ENCODE results near the gene CERKL.

Gene CERKL

DNA sequence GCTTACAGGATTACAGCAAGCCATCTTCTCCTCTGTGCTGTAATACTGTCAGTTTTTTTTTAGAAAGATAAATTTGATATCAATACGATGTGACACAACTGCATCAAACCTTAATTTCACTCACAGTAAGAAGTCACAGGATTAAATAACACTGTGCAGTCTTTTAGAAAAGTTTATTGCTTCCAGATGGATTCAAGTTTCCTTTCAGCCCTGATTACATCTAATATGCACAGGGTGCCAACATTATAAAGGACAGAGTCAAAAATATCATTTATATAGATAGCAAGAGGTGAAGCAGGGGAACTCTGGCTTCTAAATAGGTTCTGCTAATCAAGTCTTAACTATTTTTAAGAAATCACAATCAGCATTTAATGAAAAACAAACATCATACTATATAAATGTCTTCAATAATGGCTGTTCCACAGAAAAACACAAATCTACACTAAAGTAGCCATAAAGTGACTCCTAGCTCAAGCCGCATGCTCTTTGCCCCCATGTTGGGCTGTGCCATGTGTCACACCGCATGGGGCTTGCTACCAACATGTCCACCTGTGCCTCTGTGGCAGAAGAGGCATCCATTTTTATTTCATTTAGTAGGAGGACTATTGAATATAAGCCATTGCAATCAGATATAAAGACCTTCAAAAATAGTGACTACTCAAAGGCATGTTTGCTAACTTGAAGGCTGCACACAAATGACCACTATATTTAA is 35.0 kb downstream of the CERKL start:
- H3K4me3 ChIP-seq (ENCODE audit: low read length in 2 of 2) = no peak overlapping the region
- no peak overlapping the region for H2BK120ac ChIP-seq (ENCODE audit: low read depth, low read length)
- no CpG with 5 or more reads among the region's 3 CpGs for WGBS, 2 donors (ENCODE audit: extremely low coverage in 2 of 2, insufficient read length in 2 of 2, insufficient replicate concordance in 1 of 2)
- no peak overlapping the region for H2BK12ac ChIP-seq (ENCODE audit: low read length)
- H3K27ac ChIP-seq (replicated peaks; ENCODE audit: low read length) = no peak overlapping the region
- no peak overlapping the region for H3K14ac ChIP-seq (ENCODE audit: low read length)
- DNase-seq (ENCODE audit: low spot score) = no peak
- H2AK5ac ChIP-seq (ENCODE audit: low read depth, low read length) = no peak overlapping the region
- H4K91ac ChIP-seq (ENCODE audit: low read depth, low read length, poor library complexity) = no peak overlapping the region
- no peaks in the 10 kb centered on the region for H3K79me1 ChIP-seq (ENCODE audit: low read depth, low read length)
- no peak overlapping the region for H3K18ac ChIP-seq (ENCODE audit: low read length)
- no peak overlapping the region for H3K9ac ChIP-seq (ENCODE audit: low read depth, low read length, poor library complexity)
- no peak overlapping the region for H3K23ac ChIP-seq (ENCODE audit: low read depth, low read length, poor library complexity)
- no peak overlapping the region for H3K4me2 ChIP-seq (ENCODE audit: insufficient read depth, low read length, poor library complexity, severe bottlenecking)
- H3K9me3 ChIP-seq (replicated peaks in 1 of 2; ENCODE audit: control insufficient read depth in 2 of 2, insufficient read depth in 1 of 2, low read depth in 1 of 2, low read length in 2 of 2) = no peaks in the 10 kb centered on the region
- H2BK5ac ChIP-seq (ENCODE audit: low read length) = no peak overlapping the region
- H3K27me3 ChIP-seq (ENCODE audit: control insufficient read depth in 3 of 3, insufficient read depth in 3 of 3, low read depth in 1 of 3, low read length in 3 of 3) = peaks cover 0 to 11% (median 0%) of the 10 kb centered on the region in 3 experiments
- H3K36me3 ChIP-seq (replicated peaks in 1 of 2; ENCODE audit: control insufficient read depth in 2 of 2, insufficient read depth in 2 of 2, low read length in 2 of 2) = no peaks in the 10 kb centered on the region
- no peak overlapping the region for H4K8ac ChIP-seq (ENCODE audit: low read depth, low read length)
- no peak overlapping the region for H2AFZ ChIP-seq (ENCODE audit: low read length)
- no peak overlapping the region for H2BK15ac ChIP-seq (ENCODE audit: low read length)
- no peak overlapping the region for H3K4ac ChIP-seq (ENCODE audit: low read length)
- H3K4me1 ChIP-seq (ENCODE audit: control insufficient read depth in 2 of 2, insufficient read depth in 1 of 2, low read depth in 1 of 2, low read length in 2 of 2) = no peaks in the 10 kb centered on the region

- Histone ChIP-seq H4K8ac (ENCODE audit: low read depth, low read length) (no peak overlapping the region), H2AFZ (ENCODE audit: low read length) (no peak overlapping the region), H3K27me3 (ENCODE audit: control insufficient read depth in 3 of 3, insufficient read depth in 3 of 3, low read depth in 1 of 3, low read length in 3 of 3) (peaks cover 0 to 12% (median 0%) of the 10 kb centered on the region in 3 experiments), H3K4me1 (ENCODE audit: control insufficient read depth in 2 of 2, insufficient read depth in 1 of 2, low read depth in 1 of 2, low read length in 2 of 2) (no peaks in the 10 kb centered on the region), H3K79me1 (ENCODE audit: low read depth, low read length) (no peaks in the 10 kb centered on the region), H3K14ac (ENCODE audit: low read length) (no peak overlapping the region), H3K4ac (ENCODE audit: low read length) (no peak overlapping the region), H2BK12ac (ENCODE audit: low read length) (no peak overlapping the region), H3K9ac (ENCODE audit: low read depth, low read length, poor library complexity) (no peak overlapping the region), H3K4me2 (ENCODE audit: insufficient read depth, low read length, poor library complexity, severe bottlenecking) (no peak overlapping the region), H3K4me3 (ENCODE audit: low read length in 2 of 2) (no peak overlapping the region), H2BK5ac (ENCODE audit: low read length) (no peak overlapping the region), H2BK15ac (ENCODE audit: low read length) (no peak overlapping the region), H3K36me3 (replicated peaks in 1 of 2; ENCODE audit: control insufficient read depth in 2 of 2, insufficient read depth in 2 of 2, low read length in 2 of 2) (no peaks in the 10 kb centered on the region), H2AK5ac (ENCODE audit: low read depth, low read length) (no peak overlapping the region), H3K9me3 (replicated peaks in 1 of 2; ENCODE audit: control insufficient read depth in 2 of 2, insufficient read depth in 1 of 2, low read depth in 1 of 2, low read length in 2 of 2) (no peaks in the 10 kb centered on the region), H3K18ac (ENCODE audit: low read length) (no peak overlapping the region), H4K91ac (ENCODE audit: low read depth, low read length, poor library complexity) (no peak overlapping the region), H3K27ac (replicated peaks; ENCODE audit: low read length) (no peak overlapping the region), H3K23ac (ENCODE audit: low read depth, low read length, poor library complexity) (no peak overlapping the region), H2BK120ac (ENCODE audit: low read depth, low read length) (no peak overlapping the region)
- WGBS, 2 donors (ENCODE audit: extremely low coverage in 2 of 2, insufficient read length in 2 of 2, insufficient replicate concordance in 1 of 2) = no CpG with 5 or more reads among the region's 2 CpGs
- DNase-seq (ENCODE audit: low spot score) = no peak
Observed at GRCh38 chr2:181619516-181619915, 37.4 kb downstream of the CERKL start.

- Histone ChIP-seq H2BK120ac (ENCODE audit: low read depth, low read length) (no peak overlapping the region), H3K36me3 (replicated peaks in 1 of 2; ENCODE audit: control insufficient read depth in 2 of 2, insufficient read depth in 2 of 2, low read length in 2 of 2) (no peaks in the 10 kb centered on the region), H3K4me3 (ENCODE audit: low read length in 2 of 2) (no peak overlapping the region), H2BK12ac (ENCODE audit: low read length) (no peak overlapping the region), H3K9ac (ENCODE audit: low read depth, low read length, poor library complexity) (no peak overlapping the region), H3K4ac (ENCODE audit: low read length) (no peak overlapping the region), H3K9me3 (replicated peaks in 1 of 2; ENCODE audit: control insufficient read depth in 2 of 2, insufficient read depth in 1 of 2, low read depth in 1 of 2, low read length in 2 of 2) (no peaks in the 10 kb centered on the region), H2BK5ac (ENCODE audit: low read length) (no peak overlapping the region), H3K23ac (ENCODE audit: low read depth, low read length, poor library complexity) (no peak overlapping the region), H2BK15ac (ENCODE audit: low read length) (no peak overlapping the region), H3K4me2 (ENCODE audit: insufficient read depth, low read length, poor library complexity, severe bottlenecking) (no peak overlapping the region), H3K4me1 (ENCODE audit: control insufficient read depth in 2 of 2, insufficient read depth in 1 of 2, low read depth in 1 of 2, low read length in 2 of 2) (no peaks in the 10 kb centered on the region), H3K27me3 (ENCODE audit: control insufficient read depth in 3 of 3, insufficient read depth in 3 of 3, low read depth in 1 of 3, low read length in 3 of 3) (peaks cover 0 to 8% (median 0%) of the 10 kb centered on the region in 3 experiments), H4K8ac (ENCODE audit: low read depth, low read length) (no peak overlapping the region), H3K14ac (ENCODE audit: low read length) (no peak overlapping the region), H2AK5ac (ENCODE audit: low read depth, low read length) (no peak overlapping the region), H4K91ac (ENCODE audit: low read depth, low read length, poor library complexity) (no peak overlapping the region), H2AFZ (ENCODE audit: low read length) (no peak overlapping the region), H3K18ac (ENCODE audit: low read length) (no peak overlapping the region), H3K27ac (replicated peaks; ENCODE audit: low read length) (no peak overlapping the region), H3K79me1 (ENCODE audit: low read depth, low read length) (no peaks in the 10 kb centered on the region)
- no CpG with 5 or more reads among the region's 1 CpG for WGBS, 2 donors (ENCODE audit: extremely low coverage in 2 of 2, insufficient read length in 2 of 2, insufficient replicate concordance in 1 of 2)
- no peak for DNase-seq (ENCODE audit: low spot score)
Observed at GRCh38 chr2:181616715-181617114, 40.2 kb downstream of the CERKL start.

DNA sequence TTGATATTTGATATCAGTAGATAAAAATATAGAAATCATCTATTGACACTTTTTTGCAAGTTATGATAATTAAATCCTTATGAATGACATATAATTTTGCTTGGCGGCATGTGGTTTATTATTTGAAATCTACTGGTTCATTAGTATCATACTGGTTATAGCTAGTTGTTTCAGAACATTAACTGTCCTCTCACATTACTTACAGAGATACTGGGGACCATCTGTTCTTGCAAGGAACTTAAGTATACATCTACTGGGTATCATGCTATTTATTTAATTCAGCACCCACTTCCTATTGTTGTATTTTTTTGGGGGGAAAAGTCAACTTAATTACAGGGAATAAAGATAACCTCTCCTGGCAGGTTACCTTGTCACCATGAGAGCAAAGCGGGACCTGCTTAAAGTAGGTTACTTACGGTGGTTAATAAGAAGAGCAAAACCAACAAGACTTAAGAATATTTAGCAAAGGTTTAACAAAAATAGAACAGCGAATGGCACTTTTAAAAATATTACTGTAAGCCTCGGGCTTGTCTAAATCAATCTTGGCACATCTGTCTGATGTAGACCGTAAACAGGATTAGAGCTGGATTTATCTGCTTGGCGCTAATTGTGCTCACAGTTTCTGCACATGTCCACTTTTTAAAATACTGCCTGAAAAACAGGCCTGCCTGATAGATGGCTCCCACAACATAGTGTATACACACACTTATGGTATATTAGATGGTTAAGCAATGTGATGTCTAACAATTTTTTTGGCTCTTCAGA is 41.8 kb downstream of the CERKL start:
- no peak overlapping the region for H3K23ac ChIP-seq (ENCODE audit: low read depth, low read length, poor library complexity)
- no peak overlapping the region for H2BK5ac ChIP-seq (ENCODE audit: low read length)
- peaks cover 0 to 6% (median 0%) of the 10 kb centered on the region in 3 experiments for H3K27me3 ChIP-seq (ENCODE audit: control insufficient read depth in 3 of 3, insufficient read depth in 3 of 3, low read depth in 1 of 3, low read length in 3 of 3)
- no peak overlapping the region for H4K91ac ChIP-seq (ENCODE audit: low read depth, low read length, poor library complexity)
- H3K14ac ChIP-seq (ENCODE audit: low read length) = no peak overlapping the region
- H3K4me1 ChIP-seq (ENCODE audit: control insufficient read depth in 2 of 2, insufficient read depth in 1 of 2, low read depth in 1 of 2, low read length in 2 of 2) = no peaks in the 10 kb centered on the region
- no peak overlapping the region for H3K4ac ChIP-seq (ENCODE audit: low read length)
- no peak overlapping the region for H3K27ac ChIP-seq (replicated peaks; ENCODE audit: low read length)
- H2BK120ac ChIP-seq (ENCODE audit: low read depth, low read length) = no peak overlapping the region
- no peak overlapping the region for H3K4me3 ChIP-seq (ENCODE audit: low read length in 2 of 2)
- H4K8ac ChIP-seq (ENCODE audit: low read depth, low read length) = no peak overlapping the region
- H2AFZ ChIP-seq (ENCODE audit: low read length) = no peak overlapping the region
- no peak overlapping the region for H2BK12ac ChIP-seq (ENCODE audit: low read length)
- no peaks in the 10 kb centered on the region for H3K9me3 ChIP-seq (replicated peaks in 1 of 2; ENCODE audit: control insufficient read depth in 2 of 2, insufficient read depth in 1 of 2, low read depth in 1 of 2, low read length in 2 of 2)
- no peak overlapping the region for H3K18ac ChIP-seq (ENCODE audit: low read length)
- H2BK15ac ChIP-seq (ENCODE audit: low read length) = no peak overlapping the region
- no peak overlapping the region for H3K9ac ChIP-seq (ENCODE audit: low read depth, low read length, poor library complexity)
- no peak overlapping the region for H2AK5ac ChIP-seq (ENCODE audit: low read depth, low read length)
- H3K4me2 ChIP-seq (ENCODE audit: insufficient read depth, low read length, poor library complexity, severe bottlenecking) = no peak overlapping the region
- no CpG with 5 or more reads among the region's 7 CpGs for WGBS, 2 donors (ENCODE audit: extremely low coverage in 2 of 2, insufficient read length in 2 of 2, insufficient replicate concordance in 1 of 2)
- H3K36me3 ChIP-seq (replicated peaks in 1 of 2; ENCODE audit: control insufficient read depth in 2 of 2, insufficient read depth in 2 of 2, low read length in 2 of 2) = no peaks in the 10 kb centered on the region
- H3K79me1 ChIP-seq (ENCODE audit: low read depth, low read length) = no peaks in the 10 kb centered on the region
- no peak for DNase-seq (ENCODE audit: low spot score)

Data from neuronal stem cell (in vitro differentiated cells).